ENCODE results near the gene BRPF1.
"Not testable (repeated sequence)": the region's sequence is repeated elsewhere in the genome, so short reads cannot be mapped to it uniquely, and the experiment has no call there.

Gene BRPF1

DNA sequence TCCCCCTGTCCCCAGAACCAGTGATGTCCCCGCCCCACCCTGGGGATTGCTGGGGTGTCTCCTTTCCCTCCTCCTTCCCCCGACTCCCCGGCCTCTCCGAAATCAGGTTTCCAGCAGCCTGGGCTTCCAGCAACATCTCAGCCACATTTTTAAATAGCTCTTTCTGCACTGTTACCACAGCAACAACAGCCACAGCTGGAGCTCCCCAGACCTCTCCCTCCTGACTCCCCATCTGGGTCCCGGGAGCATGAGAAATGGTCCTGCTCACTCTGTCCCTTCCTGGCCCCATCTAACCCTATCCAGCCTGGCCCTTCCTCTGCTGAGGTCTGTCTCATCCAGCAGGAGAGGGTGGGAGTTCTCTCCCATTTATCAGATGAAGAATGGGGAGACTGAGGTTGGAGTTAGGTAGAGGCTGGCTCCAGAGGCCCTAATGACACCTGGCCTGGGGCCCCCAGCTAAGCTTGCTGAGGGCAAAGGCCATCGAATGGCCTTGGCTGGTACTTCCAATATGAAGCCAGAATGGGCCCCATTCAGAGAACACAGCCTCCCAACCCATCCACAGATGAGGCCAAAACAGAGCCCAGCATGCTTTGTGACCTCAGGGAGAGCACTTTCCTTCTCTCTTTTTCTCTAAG lies 36.7 kb downstream of the BRPF1 start:
- no peak for DNase-seq (ENCODE audit: low read depth)

- DNase-seq (ENCODE audit: low read depth) = no peak
Observed at GRCh38 chr3:9769012-9769411, 37.5 kb downstream of the BRPF1 start.

- DNase-seq (ENCODE audit: low read depth) = peak; percentile 41
Observed at GRCh38 chr3:9769426-9770275, 38.1 kb downstream of the BRPF1 start, which contains the start of gene CAMK1. CAMK1 (minus strand) TSS chr3:9769947; CDS start chr3:9767749, 2,198 bp downstream.

DNA sequence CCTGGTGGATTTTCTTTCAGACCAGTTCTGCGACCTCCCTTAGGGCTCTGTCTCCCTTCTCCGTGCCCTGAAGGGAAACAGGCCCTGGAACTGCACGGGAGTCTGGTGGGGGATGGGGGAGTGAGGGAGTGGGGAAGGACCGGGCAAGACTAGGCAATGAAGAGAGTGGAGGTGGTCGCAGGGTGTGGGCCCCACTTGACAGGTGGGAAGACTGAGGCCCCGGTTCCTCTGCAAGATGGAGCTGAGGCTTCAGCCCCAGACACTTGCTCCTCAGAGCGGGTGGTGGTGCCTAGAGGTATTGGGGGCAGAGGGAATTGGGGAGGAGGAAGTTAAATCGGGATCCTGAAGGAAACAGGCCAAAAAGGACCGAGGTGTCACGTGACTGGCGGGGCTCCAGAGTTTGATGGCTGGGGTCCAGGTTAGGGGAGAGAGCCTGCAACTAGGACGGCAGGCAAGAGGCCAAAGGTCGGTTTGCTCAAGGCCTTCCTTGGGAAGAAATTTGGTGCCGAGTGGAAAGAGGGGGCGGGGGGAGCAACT lies 38.8 kb downstream of the BRPF1 start:
- no peak for DNase-seq (ENCODE audit: low read depth)

GRCh38 chr3:9771007-9771406 lies 39.5 kb downstream of the BRPF1 start:
- DNase-seq (ENCODE audit: low read depth) = not testable (repeated sequence)

DNA sequence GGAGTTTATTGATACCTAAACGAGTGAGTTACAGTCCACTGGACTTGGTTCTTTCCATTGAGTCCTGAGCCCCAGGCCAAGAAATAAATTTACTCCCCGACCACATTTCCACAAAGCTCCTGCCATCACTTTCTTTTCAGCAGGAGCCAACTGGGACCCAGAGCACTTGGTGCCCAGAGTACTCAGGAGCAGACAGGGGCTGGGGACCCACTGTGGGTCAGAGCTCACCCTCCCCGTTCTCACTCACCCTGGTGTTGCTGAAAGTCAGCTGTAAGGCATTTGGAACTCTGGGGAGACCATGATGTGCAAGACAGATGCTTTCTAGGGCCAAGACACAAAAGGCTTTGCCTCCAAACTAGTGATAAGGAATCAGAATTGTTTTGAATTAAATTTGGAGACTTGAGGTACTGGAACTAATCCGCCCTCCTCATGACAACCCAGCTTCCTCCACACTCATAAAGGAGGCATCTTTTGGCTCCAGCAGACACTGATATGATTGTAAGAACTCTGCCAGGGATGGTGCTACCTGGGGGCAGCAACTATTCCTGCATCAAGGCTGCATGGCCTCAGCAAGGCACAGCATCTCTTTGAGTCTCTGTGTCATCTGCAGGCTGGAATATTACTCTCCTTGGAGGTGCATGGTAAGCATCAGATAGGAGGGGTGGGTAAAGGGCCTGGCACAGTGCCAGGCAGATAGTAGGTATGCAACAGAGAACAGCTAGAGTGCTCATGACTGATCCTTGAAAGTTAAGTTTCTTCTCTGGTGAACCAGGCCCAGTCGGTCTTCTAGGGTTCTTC lies 45.6 kb downstream of the BRPF1 start:
- no peak for DNase-seq (ENCODE audit: low read depth)

DNA sequence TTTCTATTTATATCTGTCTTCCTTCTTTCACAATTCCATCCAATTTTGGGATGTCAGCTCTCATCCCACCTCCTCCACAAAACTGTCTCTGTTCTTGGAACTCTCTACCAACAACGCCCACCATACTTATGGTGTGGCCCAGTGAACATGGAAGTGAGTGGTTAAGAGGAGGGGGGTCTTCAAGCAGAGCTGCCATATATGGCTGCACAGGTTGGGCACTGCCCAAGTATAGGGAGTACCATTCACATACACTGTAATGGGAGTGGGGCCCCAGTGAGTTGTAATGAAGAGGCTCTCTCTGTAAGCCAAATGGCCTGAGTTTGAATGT lies 46.1 kb downstream of the BRPF1 start:
- no peak for DNase-seq (ENCODE audit: low read depth)

GRCh38 chr3:9778143-9779074 lies 46.9 kb downstream of the BRPF1 start:
- peak; percentile 28 for DNase-seq (ENCODE audit: low read depth)

- DNase-seq (ENCODE audit: low read depth) = no peak
Observed at GRCh38 chr3:9779075-9779593, 47.6 kb downstream of the BRPF1 start.

GRCh38 chr3:9779721-9780457 lies 48.4 kb downstream of the BRPF1 start:
- DNase-seq (ENCODE audit: low read depth) = no peak

GRCh38 chr3:9780458-9780812 lies 48.9 kb downstream of the BRPF1 start:
- DNase-seq (ENCODE audit: low read depth) = no peak

DNA sequence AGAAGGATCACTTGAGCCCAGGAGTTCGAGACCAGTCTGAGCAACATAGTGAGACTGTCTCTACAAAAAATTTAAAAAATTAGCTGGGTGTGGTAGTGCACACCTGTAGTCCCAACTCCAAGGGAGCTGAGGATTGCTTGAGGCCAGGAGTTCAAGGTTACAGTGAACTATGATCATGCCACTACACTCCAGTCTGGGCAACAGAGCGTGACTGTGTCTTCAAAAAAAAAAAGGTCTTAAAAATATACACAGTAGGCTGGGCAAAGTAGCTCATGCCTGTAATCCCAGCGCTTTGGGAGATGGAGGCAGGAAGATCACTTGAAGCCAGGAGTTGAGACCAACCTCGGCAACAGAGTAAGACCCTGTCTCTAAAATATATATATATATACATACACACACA lies 49.4 kb downstream of the BRPF1 start:
- no peak for DNase-seq (ENCODE audit: low read depth)

- no peak for DNase-seq (ENCODE audit: low read depth)
Observed at GRCh38 chr3:9781551-9781950, 50.0 kb downstream of the BRPF1 start.

DNA sequence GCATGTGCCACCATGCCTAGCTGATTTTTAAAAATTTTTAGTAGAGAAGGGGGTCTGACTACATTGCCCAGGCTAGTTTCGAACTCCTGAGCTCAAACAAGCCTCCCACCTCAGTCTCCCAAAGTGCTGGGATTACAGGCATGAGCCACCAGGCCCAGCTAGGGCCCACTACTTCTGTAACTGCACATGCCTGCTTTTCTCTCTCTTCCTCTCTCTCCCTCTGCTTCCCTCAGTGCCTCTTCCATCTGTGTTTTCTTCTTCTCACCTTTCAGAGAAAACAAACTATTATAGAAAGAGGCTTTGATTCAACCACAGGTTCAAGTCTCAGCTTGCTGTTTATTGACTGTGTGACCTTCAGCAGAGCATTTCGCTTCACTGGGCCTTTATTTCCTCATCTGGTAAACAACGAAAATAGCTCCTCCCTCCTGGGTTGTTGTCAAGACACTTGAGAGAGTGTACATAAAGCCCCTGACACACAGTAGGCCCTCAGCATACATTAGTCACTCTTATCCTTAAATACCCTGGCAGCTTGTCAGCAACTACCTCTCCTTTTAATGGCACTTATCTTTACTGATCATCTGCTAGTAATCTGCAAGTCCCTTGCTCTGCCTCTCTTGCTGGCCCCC lies 50.6 kb downstream of the BRPF1 start:
- no peak for DNase-seq (ENCODE audit: low read depth)

DNA sequence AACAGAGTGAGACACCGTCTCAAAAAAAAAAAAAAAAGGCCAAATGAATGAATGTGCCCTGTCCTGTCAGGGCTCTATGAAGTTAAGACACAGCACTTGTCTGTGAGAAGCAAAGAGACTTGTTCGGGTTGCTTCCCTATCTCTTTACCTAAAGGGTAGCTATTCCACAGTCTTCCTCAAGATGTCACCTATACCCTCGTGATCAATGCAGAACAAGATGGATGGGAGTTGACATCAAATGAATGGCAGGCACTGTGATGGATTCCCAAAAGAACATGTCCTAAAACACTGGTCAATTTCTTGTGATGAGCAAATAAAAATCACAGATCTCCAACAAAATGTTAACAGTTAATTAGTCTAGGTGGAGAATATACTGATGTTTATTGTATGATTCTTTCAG lies 51.2 kb downstream of the BRPF1 start:
- DNase-seq (ENCODE audit: low read depth) = no peak

DNA sequence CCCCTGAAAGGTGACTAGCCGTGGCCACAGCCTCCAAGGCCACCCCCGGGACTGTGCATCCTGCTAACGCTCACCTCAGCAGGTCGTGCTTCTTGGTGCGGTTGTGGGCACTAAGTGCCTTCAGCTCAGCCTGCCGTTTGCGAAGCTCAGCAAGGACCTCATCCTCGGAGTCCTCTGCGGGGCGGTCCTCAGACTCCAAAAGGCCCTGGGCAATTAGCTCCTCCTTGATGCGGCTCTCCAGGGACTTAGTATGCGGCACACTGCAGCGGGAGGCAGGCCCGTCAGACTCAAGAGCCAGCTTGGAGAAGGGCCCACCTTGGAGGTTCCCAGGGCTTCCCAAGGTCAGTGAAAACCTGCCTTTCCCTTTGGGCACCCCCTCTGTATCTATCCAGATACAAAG lies 52.4 kb downstream of the BRPF1 start:
- no peak for DNase-seq (ENCODE audit: low read depth)

GRCh38 chr3:9784965-9785364 lies 53.4 kb downstream of the BRPF1 start:
- DNase-seq (ENCODE audit: low read depth) = no peak

DNA sequence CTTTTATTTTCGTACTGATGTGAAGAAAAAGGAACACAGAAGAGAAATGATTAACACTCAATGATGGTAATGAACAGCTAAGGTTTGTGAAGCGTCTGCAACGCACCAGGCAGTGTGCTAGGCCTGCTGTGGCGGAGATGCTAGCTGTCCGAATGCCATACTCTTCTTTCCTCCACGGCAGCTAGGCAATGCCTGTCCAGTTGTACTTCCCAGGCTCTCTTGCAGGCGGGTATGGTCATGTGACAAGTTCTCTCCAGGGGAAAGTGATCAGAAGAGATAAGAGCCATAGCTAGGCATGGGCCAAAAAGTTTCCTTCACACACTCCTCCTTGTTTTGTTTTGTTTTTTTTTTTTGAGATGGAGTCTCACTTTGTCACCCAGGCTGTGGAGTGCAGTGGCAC lies 54.1 kb downstream of the BRPF1 start:
- DNase-seq (ENCODE audit: low read depth) = no peak

DNA sequence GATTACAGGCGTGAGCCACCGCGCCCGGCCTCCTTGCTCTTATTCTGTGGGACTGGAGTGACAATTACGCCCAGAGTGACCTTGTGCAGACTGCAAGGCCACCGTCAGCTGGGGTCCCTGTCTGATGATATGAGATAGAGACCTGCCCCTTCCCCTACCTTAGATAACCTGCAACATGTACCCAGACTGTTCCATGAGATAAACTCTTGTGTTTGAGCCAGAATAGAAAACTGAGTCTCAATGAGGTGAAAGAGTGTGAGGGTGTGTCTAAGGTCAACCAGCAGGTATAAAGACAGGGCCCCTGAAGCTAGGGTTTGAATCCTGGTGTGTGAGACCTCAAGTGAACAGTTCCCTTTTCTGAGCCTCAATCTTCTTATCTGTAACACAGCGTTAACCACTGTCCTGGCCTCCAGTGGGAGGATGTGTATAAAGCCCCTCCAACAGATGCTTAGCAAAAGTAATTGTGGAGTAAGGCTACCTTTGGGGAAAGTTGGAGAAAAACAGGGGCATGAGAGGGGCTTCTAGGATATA lies 54.7 kb downstream of the BRPF1 start:
- DNase-seq (ENCODE audit: low read depth) = no peak

Measured in stimulated activated CD8-positive, alpha-beta memory T cell treated with anti-CD3 and anti-CD28 coated beads, Interleukin-12 subunit alpha, Interleukin-12 subunit beta, amount 100 ng/mL, for 4 hours (primary cell).